ENCODE results near the gene ADORA2A.

GRCh38 chr22:24416095-24416494, 11.3 kb upstream of the ADORA2A start:
- TF ChIP-seq CTCF (IDR thresholded peaks at IDR 0.05) (no peak), HMGA2 (CRISPR knock-in tag; IDR thresholded peaks at IDR 0.05) (no peak), ZNF281 (CRISPR knock-in tag; IDR thresholded peaks at IDR 0.05) (no peak), ATF3 (CRISPR knock-in tag; conservative IDR thresholded peaks at IDR 0.05) (no peak), MAX (CRISPR knock-in tag; IDR thresholded peaks at IDR 0.05) (no peak), ETV6 (CRISPR knock-in tag; IDR thresholded peaks at IDR 0.05) (no peak), CREB1 (CRISPR knock-in tag; IDR thresholded peaks at IDR 0.05) (no peak), TEAD1 (CRISPR knock-in tag; IDR thresholded peaks at IDR 0.05) (no peak), CREM (CRISPR knock-in tag; IDR thresholded peaks at IDR 0.05) (no peak), RORB (CRISPR knock-in tag; IDR thresholded peaks at IDR 0.05) (no peak), STAT6 (CRISPR knock-in tag; conservative IDR thresholded peaks at IDR 0.05; ENCODE audit: low read depth) (no peak), ZNF512 (CRISPR knock-in tag; IDR thresholded peaks at IDR 0.05; ENCODE audit: borderline replicate concordance) (no peak)

Data from WTC11 (cell line).